ENCODE data around the gene MAP3K7. TPM values are rescaled to one million over a fixed set of nuclear protein-coding genes. Genes with fewer than 3 reads are reported as not detected.
A peak's percentile ranks its signal among the peaks of the same experiment; 100 is the strongest.

Gene MAP3K7
- total RNA-seq, 1 donor from 2014 or later = 33.8 TPM

DNA sequence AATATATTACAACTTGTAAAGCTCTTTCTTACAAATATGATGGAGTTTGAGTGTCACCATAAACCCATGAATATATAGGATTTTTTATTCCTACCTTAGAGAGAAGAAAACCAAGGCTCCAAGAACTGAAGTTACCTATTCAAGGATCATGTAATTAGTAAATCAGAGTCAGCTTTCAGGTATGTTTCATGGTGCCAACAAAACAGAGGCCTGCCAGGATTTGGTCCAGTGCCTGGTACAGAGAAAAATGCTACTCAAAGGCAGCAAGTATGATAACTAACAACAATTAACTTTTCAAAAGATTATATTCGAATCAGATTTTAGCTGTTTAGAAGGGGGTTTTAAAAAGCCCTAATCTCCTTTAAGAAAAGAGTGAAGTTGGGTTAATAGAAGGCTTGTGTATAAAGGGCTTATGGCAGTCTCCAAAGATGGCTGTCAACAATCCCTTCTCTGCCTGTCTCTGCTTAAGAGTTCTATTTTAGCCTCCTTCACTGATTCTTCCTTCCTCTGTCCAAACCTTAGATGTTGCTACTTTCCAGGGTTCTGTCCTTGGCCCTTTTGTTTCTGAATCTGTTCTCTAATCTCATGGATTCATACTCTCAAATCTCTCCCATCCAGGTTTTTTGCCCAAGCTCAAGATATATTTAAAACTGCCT, 7.8 kb downstream of the MAP3K7 start:
- Histone ChIP-seq H3K27ac (ENCODE audit: low read depth, low read length) (no peak overlapping the region), H3K9me3 (ENCODE audit: insufficient read depth, low read depth, low read length) (no peaks in the 10 kb centered on the region), H3K4me2 (ENCODE audit: low read length) (no peak overlapping the region), H3K9ac (ENCODE audit: low read length) (no peak overlapping the region), H3K79me2 (ENCODE audit: insufficient read depth, low read length) (peaks cover 99% of the 10 kb centered on the region), H3K36me3 (ENCODE audit: insufficient read depth, low read length) (no peaks in the 10 kb centered on the region), H3K4me1 (ENCODE audit: insufficient read depth, low read length) (peaks cover 6% of the 10 kb centered on the region), H4K20me1 (ENCODE audit: insufficient read depth, low read length) (peaks cover 82% of the 10 kb centered on the region), H3K4me3 (ENCODE audit: insufficient read depth, low read depth, low read length) (no peak overlapping the region), H2AFZ (ENCODE audit: low read depth, low read length) (no peak overlapping the region), H3K27me3 (ENCODE audit: insufficient read depth, low read length) (no peaks in the 10 kb centered on the region)
- H3K36me3 Mint-ChIP-seq (ENCODE audit: low read depth, unreplicated experiment) = no peaks in the 10 kb centered on the region
- no peak for TF ChIP-seq EZH2 (IDR thresholded peaks at IDR 0.05; ENCODE audit: insufficient read depth, low read length)
- TF ChIP-seq, protein P1, sequence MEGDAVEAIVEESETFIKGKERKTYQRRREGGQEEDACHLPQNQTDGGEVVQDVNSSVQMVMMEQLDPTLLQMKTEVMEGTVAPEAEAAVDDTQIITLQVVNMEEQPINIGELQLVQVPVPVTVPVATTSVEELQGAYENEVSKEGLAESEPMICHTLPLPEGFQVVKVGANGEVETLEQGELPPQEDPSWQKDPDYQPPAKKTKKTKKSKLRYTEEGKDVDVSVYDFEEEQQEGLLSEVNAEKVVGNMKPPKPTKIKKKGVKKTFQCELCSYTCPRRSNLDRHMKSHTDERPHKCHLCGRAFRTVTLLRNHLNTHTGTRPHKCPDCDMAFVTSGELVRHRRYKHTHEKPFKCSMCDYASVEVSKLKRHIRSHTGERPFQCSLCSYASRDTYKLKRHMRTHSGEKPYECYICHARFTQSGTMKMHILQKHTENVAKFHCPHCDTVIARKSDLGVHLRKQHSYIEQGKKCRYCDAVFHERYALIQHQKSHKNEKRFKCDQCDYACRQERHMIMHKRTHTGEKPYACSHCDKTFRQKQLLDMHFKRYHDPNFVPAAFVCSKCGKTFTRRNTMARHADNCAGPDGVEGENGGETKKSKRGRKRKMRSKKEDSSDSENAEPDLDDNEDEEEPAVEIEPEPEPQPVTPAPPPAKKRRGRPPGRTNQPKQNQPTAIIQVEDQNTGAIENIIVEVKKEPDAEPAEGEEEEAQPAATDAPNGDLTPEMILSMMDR (IDR thresholded peaks at IDR 0.05; ENCODE audit: insufficient read depth, low read depth, low read length) = no peak
- no peaks in the 10 kb centered on the region for H3K9me3 Mint-ChIP-seq (ENCODE audit: unreplicated experiment)
- peaks cover 26% of the 10 kb centered on the region for H3K4me1 Mint-ChIP-seq (ENCODE audit: low read depth, unreplicated experiment)
- H3K27me3 Mint-ChIP-seq (ENCODE audit: low read depth, unreplicated experiment) = no peaks in the 10 kb centered on the region
- FAIRE-seq = no peak
- DNase-seq (ENCODE audit: low read depth) = peak; percentile 10
- H3K27ac Mint-ChIP-seq (ENCODE audit: unreplicated experiment) = no peak overlapping the region
- H3K4me3 Mint-ChIP-seq (ENCODE audit: unreplicated experiment) = no peak overlapping the region

DNA sequence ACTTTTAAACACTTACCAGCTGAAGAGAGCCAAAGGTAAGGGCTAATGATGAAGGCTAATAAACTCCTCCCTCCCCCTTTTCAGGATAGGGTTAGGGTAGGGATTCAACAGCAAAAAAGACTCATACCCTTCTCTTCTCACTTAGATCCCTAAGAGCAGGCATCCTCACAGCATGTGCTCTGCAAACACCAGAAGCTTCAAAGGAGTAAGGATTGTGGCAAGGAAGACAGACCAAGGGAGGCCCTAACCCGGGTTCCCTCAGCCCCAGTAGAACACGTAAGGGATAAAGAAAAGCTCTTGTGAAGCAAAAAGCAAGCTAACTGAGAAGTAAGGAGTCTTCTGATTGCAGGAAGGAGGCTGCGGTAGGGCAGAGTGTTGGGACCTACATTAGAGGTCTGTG, 11.6 kb downstream of the MAP3K7 start:
- Histone ChIP-seq H3K4me3 (ENCODE audit: insufficient read depth, low read depth, low read length) (no peak overlapping the region), H3K27me3 (ENCODE audit: insufficient read depth, low read length) (no peaks in the 10 kb centered on the region), H3K9me3 (ENCODE audit: insufficient read depth, low read depth, low read length) (no peaks in the 10 kb centered on the region), H3K4me1 (ENCODE audit: insufficient read depth, low read length) (no peaks in the 10 kb centered on the region), H3K27ac (ENCODE audit: low read depth, low read length) (no peak overlapping the region), H2AFZ (ENCODE audit: low read depth, low read length) (no peak overlapping the region), H4K20me1 (ENCODE audit: insufficient read depth, low read length) (peaks cover 70% of the 10 kb centered on the region), H3K4me2 (ENCODE audit: low read length) (no peak overlapping the region), H3K9ac (ENCODE audit: low read length) (no peak overlapping the region), H3K36me3 (ENCODE audit: insufficient read depth, low read length) (no peaks in the 10 kb centered on the region), H3K79me2 (ENCODE audit: insufficient read depth, low read length) (peaks cover 94% of the 10 kb centered on the region)
- no peak for TF ChIP-seq EZH2 (IDR thresholded peaks at IDR 0.05; ENCODE audit: insufficient read depth, low read length)
- TF ChIP-seq, protein P1 (IDR thresholded peaks at IDR 0.05; ENCODE audit: insufficient read depth, low read depth, low read length) = no peak
- H3K36me3 Mint-ChIP-seq (ENCODE audit: low read depth, unreplicated experiment) = no peaks in the 10 kb centered on the region
- H3K9me3 Mint-ChIP-seq (ENCODE audit: unreplicated experiment) = no peaks in the 10 kb centered on the region
- H3K27ac Mint-ChIP-seq (ENCODE audit: unreplicated experiment) = no peak overlapping the region
- no peak overlapping the region for H3K4me3 Mint-ChIP-seq (ENCODE audit: unreplicated experiment)
- peaks cover 6% of the 10 kb centered on the region for H3K4me1 Mint-ChIP-seq (ENCODE audit: low read depth, unreplicated experiment)
- no peak for DNase-seq (ENCODE audit: low read depth)
- H3K27me3 Mint-ChIP-seq (ENCODE audit: low read depth, unreplicated experiment) = no peaks in the 10 kb centered on the region
- no peak for FAIRE-seq

GRCh38 chr6:90574610-90575009, 12.3 kb downstream of the MAP3K7 start:
- H3K36me3 Mint-ChIP-seq (ENCODE audit: low read depth, unreplicated experiment) = no peaks in the 10 kb centered on the region
- H3K27ac Mint-ChIP-seq (ENCODE audit: unreplicated experiment) = no peak overlapping the region
- Histone ChIP-seq H4K20me1 (ENCODE audit: insufficient read depth, low read length) (peaks cover 68% of the 10 kb centered on the region), H2AFZ (ENCODE audit: low read depth, low read length) (no peak overlapping the region), H3K4me1 (ENCODE audit: insufficient read depth, low read length) (no peaks in the 10 kb centered on the region), H3K79me2 (ENCODE audit: insufficient read depth, low read length) (peaks cover 93% of the 10 kb centered on the region), H3K4me2 (ENCODE audit: low read length) (no peak overlapping the region), H3K9me3 (ENCODE audit: insufficient read depth, low read depth, low read length) (no peaks in the 10 kb centered on the region), H3K36me3 (ENCODE audit: insufficient read depth, low read length) (peaks cover 3% of the 10 kb centered on the region), H3K27me3 (ENCODE audit: insufficient read depth, low read length) (no peaks in the 10 kb centered on the region), H3K9ac (ENCODE audit: low read length) (no peak overlapping the region), H3K4me3 (ENCODE audit: insufficient read depth, low read depth, low read length) (no peak overlapping the region), H3K27ac (ENCODE audit: low read depth, low read length) (no peak overlapping the region)
- no peak overlapping the region for H3K4me3 Mint-ChIP-seq (ENCODE audit: unreplicated experiment)
- H3K4me1 Mint-ChIP-seq (ENCODE audit: low read depth, unreplicated experiment) = peaks cover 6% of the 10 kb centered on the region
- TF ChIP-seq EZH2 (IDR thresholded peaks at IDR 0.05; ENCODE audit: insufficient read depth, low read length) = no peak
- TF ChIP-seq, protein P1 (IDR thresholded peaks at IDR 0.05; ENCODE audit: insufficient read depth, low read depth, low read length) = no peak
- H3K27me3 Mint-ChIP-seq (ENCODE audit: low read depth, unreplicated experiment) = no peaks in the 10 kb centered on the region
- H3K9me3 Mint-ChIP-seq (ENCODE audit: unreplicated experiment) = no peaks in the 10 kb centered on the region
- DNase-seq (ENCODE audit: low read depth) (peak; percentile 1), FAIRE-seq (peak; percentile 17)
